ENCODE data around the gene TMEM86A. TPM values are rescaled to one million over a fixed set of nuclear protein-coding genes. Genes with fewer than 3 reads are reported as not detected.
A peak's percentile ranks its signal among the peaks of the same experiment; 100 is the strongest.

Gene TMEM86A
- polyA plus RNA-seq, 2 of the 4 experiments (the other 2 are of a cell fraction), result 0.10 to 0.41 TPM

- H3K9me3 ChIP-seq, result no peaks in the 10 kb centered on the region
- ChIA-PET POLR2A (no interaction called here), CTCF (interaction anchor here (0.6 to 8.6 kb wide), 5 partner anchors 9 to 30 kb away, joined by 3 to 112 read pairs (median 4); no protein-coding TSS in a partner anchor)
- no peak for ATAC-seq
- no peak overlapping the region for H3K27ac ChIP-seq
- no peak for FAIRE-seq
- DNase-seq (ENCODE audit: low read depth in 1 of 2, low spot score in 1 of 2), result no peak
- no peaks in the 10 kb centered on the region for H3K4me1 ChIP-seq
- no peak overlapping the region for H3K4me2 ChIP-seq
- 76% methylated on average over 4 of the region's 4 CpGs for WGBS (ENCODE audit: missing lambda C conversion rate)
- no peak overlapping the region for H3K4me3 ChIP-seq
- TF ChIP-seq JUN (IDR thresholded peaks at IDR 0.05) (no peak), FOSL2 (IDR thresholded peaks at IDR 0.05) (no peak), FOSL2 (CRISPR knock-in tag; IDR thresholded peaks at IDR 0.05) (no peak), KDM5A (IDR thresholded peaks at IDR 0.05) (no peak), HES2 (IDR thresholded peaks at IDR 0.05) (no peak), HOXB5 (CRISPR knock-in tag; IDR thresholded peaks at IDR 0.05) (no peak), NR3C1 (IDR thresholded peaks at IDR 0.05) (no peak)
Observed at GRCh38 chr11:18739685-18740084, 41.1 kb downstream of the TMEM86A start.

- H3K4me3 ChIP-seq, result no peak overlapping the region
- no peak for FAIRE-seq
- 59% methylated on average over 3 of the region's 3 CpGs for WGBS (ENCODE audit: missing lambda C conversion rate)
- no peak for DNase-seq (ENCODE audit: low read depth in 1 of 2, low spot score in 1 of 2)
- ChIA-PET CTCF (interaction anchor here (2.0 to 8.6 kb wide), 5 partner anchors 11 to 626 kb away, joined by 6 to 112 read pairs (median 14); no protein-coding TSS in a partner anchor), POLR2A (no interaction called here)
- no peaks in the 10 kb centered on the region for H3K4me1 ChIP-seq
- no peak for ATAC-seq
- no peaks in the 10 kb centered on the region for H3K9me3 ChIP-seq
- TF ChIP-seq MYC (IDR thresholded peaks at IDR 0.05; ENCODE audit: borderline replicate concordance, low read length) (no peak), CTCF (IDR thresholded peaks at IDR 0.05) (peak; percentile 9; the same call in 2 of the 3 replicates), FOSB (CRISPR knock-in tag; IDR thresholded peaks at IDR 0.05) (no peak)
- H3K27ac ChIP-seq, result no peak overlapping the region
- no peak overlapping the region for H3K4me2 ChIP-seq
Observed at GRCh38 chr11:18741783-18742182, 43.2 kb downstream of the TMEM86A start.

GRCh38 chr11:18743365-18743764 is 44.8 kb downstream of the TMEM86A start:
- no peaks in the 10 kb centered on the region for H3K9me3 ChIP-seq
- ATAC-seq (no peak), FAIRE-seq (no peak), DNase-seq (ENCODE audit: low read depth in 1 of 2, low spot score in 1 of 2) (no peak)
- WGBS (ENCODE audit: missing lambda C conversion rate), result 93% methylated on average over 6 of the region's 10 CpGs
- CTCF ChIA-PET, result interaction anchor here (0.6 to 8.6 kb wide), 9 partner anchors 9 to 628 kb away, joined by 3 to 112 read pairs (median 6); no protein-coding TSS in a partner anchor
- no peak overlapping the region for H3K4me2 ChIP-seq
- H3K27ac ChIP-seq, result no peak overlapping the region
- POLR2A ChIA-PET, result no interaction called here
- no peak for TF ChIP-seq RCOR1 (IDR thresholded peaks at IDR 0.05; ENCODE audit: low read depth, low read length)
- no peak for TF ChIP-seq TP53 (CRISPR knock-in tag; IDR thresholded peaks at IDR 0.05)
- TF ChIP-seq TFCP2L1 (CRISPR knock-in tag; IDR thresholded peaks at IDR 0.05), result no peak
- TF ChIP-seq GATA3 (IDR thresholded peaks at IDR 0.05; ENCODE audit: borderline replicate concordance), result no peak
- TF ChIP-seq ZSCAN20 (CRISPR knock-in tag; IDR thresholded peaks at IDR 0.05), result no peak
- TF ChIP-seq POLR2AphosphoS2 (conservative IDR thresholded peaks at IDR 0.05; ENCODE audit: low read length), result no peak
- TF ChIP-seq MAX (IDR thresholded peaks at IDR 0.05), result no peak
- TF ChIP-seq BCL3 (IDR thresholded peaks at IDR 0.05), result no peak
- TF ChIP-seq PHF8 (IDR thresholded peaks at IDR 0.05; ENCODE audit: borderline replicate concordance, low read depth), result no peak
- TF ChIP-seq CBX2 (IDR thresholded peaks at IDR 0.05; ENCODE audit: borderline replicate concordance, low read depth), result no peak
- no peak for TF ChIP-seq RAD21 (conservative IDR thresholded peaks at IDR 0.05 in 1 of 2, IDR thresholded peaks at IDR 0.05 in 1 of 2)
- no peak for TF ChIP-seq FOSL2 (IDR thresholded peaks at IDR 0.05)
- TF ChIP-seq FOSL2 (CRISPR knock-in tag; IDR thresholded peaks at IDR 0.05), result no peak
- no peak for TF ChIP-seq RARB (CRISPR knock-in tag; IDR thresholded peaks at IDR 0.05)
- no peak for TF ChIP-seq ATOH8 (CRISPR knock-in tag; IDR thresholded peaks at IDR 0.05; ENCODE audit: low read depth)
- no peak for TF ChIP-seq MYC (IDR thresholded peaks at IDR 0.05; ENCODE audit: borderline replicate concordance, low read length)
- TF ChIP-seq HOXB13 (CRISPR knock-in tag; IDR thresholded peaks at IDR 0.05; ENCODE audit: low read depth), result no peak
- no peak for TF ChIP-seq PBX3 (IDR thresholded peaks at IDR 0.05)
- no peak for TF ChIP-seq USF2 (IDR thresholded peaks at IDR 0.05)
- TF ChIP-seq HES2 (IDR thresholded peaks at IDR 0.05), result no peak
- H3K4me3 ChIP-seq, result no peak overlapping the region
- no peaks in the 10 kb centered on the region for H3K4me1 ChIP-seq
